HG02885 (cell line): ENCODE data around the gene TBCCD1.
A peak's percentile ranks its signal among the peaks of the same experiment; 100 is the strongest.
"Not testable (repeated sequence)": the region's sequence is repeated elsewhere in the genome, so short reads cannot be mapped to it uniquely, and the experiment has no call there.

Experiments used
- ATAC-seq: cut with Tn5 transposase; IDR thresholded peaks from one replicate; pipeline ENCODE4 v1.9.1; 2021; ENCODE audit warnings: mild to moderate bottlenecking; ENCODE audit not compliant: unreplicated experiment, poor library complexity

Gene TBCCD1

DNA sequence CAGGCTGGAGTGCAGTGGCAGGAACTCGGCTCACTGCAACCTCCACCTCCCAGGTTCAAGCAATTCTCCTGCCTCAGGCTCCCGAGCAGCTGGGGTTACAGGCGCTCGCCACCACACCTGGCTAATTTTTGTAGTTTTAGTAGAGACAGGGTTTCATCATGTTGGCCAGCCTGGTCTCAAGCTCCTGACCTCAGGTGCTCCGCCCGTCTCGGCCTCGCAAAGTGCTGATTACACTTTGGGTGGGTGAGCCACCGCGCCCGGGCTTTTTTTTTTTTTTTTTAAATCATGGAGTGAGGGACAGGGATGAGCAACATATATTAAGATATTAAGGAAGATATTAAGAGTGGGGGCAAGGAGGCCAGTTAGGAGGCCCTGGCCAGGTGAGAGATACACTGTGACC, 2.2 kb upstream of the TBCCD1 start:
- not testable (repeated sequence) for ATAC-seq

DNA sequence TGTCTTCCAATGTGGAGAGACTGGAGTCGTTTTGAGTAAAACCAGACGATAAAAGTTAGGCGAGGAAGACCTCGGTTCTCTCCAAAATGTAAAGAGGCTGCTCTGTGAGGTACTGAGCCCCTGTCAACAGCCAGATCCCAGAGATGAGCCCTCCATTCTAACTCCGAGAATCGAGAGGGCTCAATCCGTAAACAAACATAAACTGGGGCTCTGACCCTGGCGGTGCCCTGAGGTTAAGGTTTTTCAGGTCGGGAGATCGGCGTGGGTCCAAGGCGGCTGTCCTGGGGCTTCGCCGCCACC, 417 bp downstream of the TBCCD1 start:
- no peak for ATAC-seq

DNA sequence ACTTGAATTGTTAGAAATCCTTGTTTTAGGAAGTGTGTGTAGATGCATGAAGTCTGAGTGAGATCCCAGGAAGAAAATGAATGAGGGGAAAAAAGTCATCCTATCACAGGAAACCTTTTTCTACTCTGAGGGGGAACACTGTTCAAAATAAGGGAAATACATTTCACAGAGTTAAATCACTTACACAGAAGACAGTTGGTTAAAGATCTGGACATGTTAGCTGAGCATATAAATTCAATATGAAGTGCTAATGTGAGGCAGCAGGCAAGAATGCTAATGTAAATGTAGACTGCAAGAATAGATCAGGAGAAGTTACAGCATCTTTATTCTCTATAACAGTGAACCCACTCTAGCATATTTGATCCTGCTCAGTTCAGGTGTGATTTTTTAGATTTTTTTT, 2.6 kb downstream of the TBCCD1 start:
- ATAC-seq: no peak

DNA sequence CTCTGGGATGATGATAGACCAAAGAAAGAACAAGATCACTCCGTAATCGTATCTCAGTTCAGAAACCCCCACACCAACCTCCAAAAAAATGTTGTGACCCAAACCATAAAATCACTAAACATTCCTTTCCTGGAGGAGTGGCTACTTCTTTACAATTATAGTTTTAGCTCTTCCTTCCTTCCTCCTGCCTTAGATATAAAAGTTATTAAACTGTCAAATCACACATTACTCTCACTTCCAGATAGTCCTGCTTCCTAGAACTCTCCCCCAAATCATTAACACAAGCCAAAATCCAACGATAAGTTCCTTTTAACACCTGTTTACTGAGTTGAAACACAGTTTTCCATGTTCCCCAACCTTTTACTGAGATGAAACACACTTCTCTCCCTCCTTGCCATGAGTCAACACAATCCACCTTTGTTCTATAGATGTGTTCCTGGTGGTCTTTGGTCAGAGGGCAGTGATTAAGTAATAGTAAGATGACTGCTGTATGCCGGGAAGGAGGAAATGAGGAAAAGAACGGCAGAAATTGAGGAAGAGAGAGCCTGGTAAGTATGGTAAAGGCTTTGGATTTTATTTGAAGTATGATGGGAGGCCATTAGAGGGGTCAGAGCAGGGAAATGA, 14.6 kb downstream of the TBCCD1 start:
- no peak for ATAC-seq

DNA sequence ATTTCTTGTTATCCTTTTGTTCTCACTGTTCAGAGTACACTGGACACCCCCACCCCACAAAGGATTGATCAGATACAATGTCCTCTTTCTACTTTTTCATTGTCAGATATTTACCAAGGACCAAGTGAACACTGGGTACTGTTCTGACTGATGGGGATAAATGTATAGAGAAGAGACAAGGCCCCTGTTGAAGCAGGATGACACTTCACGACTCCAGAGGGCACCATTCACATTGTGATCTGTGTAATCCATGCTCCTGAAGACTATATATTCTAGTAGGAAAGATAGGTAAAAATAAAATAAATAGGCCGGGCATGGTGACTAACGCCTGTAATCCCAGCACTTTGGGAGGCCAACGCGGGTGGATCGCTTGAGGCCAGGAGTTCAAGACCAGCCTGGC, 15.8 kb downstream of the TBCCD1 start:
- ATAC-seq: no peak

DNA sequence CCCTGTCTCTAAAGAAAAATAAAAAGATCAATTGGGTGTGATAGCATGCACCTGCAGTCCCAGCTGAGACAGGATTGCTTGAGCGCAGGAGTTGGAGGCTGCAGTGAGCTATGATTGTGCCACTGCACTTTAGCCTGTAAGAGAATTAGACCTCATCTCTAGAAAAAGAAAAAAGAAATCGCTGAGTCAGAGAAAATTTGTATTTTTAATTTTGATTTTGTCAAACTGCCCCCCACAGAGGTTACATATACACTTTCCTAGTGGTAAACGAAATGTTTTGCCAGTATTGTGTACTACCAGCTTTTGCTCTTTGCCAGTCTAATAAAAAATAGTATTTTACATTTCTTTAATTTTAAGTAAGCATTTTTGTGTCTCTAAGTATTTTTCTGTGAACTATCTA, 17.6 kb downstream of the TBCCD1 start:
- ATAC-seq: no peak

DNA sequence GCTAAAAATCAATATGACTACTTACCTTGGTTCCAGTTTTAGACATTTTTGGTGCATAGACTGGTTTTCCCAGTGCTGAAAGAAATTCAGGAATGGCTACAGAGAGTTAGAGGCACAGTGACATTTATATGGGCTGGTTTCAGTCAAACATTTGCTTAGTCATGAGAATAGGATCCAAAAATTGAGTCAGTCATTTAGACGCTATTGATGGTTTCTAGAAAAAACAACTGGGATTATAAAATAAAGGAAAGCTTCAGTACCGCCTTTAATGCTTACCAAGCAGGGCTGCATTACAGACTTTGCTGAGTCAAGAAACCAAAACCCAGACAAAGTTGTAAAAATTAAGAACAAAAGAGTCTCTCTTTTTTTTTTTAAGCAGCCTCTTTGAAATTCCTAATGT, 22.9 kb downstream of the TBCCD1 start, which contains the start of gene CRYGS:
TSS of gene CRYGS (minus strand) at position 100 of the 400 bp plus-strand sequence. CDS start at position 46, 54 bp downstream.
- no peak for ATAC-seq

DNA sequence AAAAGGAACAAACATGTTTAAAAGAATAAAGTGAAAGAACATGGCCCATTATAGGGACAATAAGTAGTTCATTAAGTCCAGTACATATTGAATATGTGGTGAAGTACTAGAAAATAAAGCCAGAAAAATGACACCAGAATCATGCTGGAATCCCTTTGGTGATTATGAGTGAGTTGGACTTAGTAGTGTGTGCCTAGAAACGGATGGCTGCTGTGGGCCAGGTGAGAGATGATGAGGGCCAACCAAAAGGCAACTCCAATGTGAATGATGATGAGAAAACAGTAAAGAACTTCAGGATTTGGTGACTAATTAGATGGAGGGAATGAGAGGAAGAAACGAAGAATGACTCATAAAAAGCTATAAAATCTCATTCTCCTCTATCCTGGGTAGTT, 26.3 kb downstream of the TBCCD1 start:
- no peak for ATAC-seq

DNA sequence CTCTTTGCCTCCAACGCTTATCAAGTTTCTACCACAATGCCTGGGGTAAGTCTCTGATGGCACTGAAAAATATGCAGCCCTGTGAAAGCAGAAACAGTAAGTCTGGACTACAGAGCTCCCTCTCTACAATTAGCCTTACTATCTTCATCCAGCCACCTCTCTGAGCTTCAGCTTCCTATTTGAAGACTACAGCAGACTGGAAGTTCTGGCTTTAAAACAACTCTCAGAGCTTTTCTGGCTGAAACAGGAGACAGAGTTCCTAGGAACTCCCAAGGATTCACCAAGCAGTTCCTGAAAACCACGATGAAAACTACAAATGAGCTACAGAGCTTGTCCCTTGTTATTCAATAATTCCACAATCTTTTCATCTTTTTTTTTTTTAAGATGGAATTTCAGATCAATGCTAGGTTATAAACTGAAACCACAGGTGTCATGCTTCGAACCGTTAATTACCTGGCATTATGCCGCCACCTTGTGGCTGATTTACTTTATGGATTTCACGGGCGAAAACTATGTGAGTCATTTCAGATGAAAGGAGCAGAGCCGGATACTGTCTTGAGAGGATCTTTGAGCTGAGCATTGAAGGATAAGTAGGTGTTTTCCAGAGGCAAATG, 26.8 kb downstream of the TBCCD1 start:
- peak; percentile 57 for ATAC-seq

DNA sequence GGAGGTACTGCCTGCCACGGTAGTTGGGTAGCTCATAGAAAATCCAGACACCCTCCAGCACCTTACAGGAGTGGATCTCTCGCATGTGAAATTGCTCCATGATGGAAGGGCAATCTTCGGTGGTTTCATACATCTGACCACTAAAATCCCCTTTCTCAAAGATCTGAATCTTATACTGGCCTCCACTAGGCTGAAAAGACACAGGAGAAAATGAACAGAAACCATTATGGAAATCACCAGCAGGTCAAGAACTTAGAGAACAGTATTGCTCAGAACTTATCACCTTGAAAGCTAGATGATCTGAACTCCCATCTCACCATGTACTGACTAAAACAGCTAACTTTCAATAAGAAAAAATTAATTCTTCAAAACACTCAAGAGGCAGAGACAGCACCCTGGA, 28.4 kb downstream of the TBCCD1 start:
- no peak for ATAC-seq

DNA sequence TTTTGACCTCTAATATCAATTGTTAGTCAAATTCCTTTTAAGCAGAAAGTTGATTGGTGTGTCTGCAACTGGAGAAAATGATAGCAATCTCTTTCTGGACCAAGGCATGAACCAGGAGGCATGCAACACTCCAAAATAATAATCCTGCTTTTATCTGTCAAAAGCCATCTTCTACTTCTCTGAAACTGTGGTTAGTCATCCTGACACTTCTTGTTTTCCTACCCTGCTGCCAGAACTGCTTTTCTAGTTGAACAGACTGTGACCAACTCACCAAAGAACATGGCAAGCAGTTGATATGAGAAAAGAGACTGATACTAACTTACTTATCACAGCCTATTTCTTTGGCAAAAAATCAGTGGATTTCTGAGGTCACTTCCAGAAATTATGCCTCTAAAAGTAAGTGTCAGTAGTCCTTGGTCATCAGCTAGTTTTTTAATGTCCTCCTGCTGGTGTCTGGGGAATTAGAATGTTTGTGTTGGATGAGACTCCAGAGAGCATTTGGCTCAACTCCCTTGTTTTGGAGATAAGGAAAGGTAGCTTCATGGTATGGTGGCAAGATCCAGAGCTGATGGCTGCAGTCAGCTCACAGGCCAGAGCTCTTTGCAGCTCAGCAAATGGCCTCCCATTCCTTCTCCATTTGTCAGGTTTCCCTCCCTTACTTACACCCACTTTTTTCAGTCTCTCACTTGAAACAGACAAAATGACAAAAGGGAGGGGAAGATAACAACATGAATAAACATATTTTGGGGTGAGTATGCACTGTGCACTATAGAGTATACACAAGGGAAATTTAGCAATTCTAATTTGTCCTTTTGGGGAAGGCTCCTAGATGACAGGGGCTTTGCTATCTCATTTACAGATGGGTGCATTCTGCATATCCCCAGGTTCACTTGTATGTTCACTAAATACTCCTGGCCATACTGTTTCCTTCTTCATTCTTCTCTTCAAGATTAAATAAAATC, 30.0 kb downstream of the TBCCD1 start:
- no peak for ATAC-seq

DNA sequence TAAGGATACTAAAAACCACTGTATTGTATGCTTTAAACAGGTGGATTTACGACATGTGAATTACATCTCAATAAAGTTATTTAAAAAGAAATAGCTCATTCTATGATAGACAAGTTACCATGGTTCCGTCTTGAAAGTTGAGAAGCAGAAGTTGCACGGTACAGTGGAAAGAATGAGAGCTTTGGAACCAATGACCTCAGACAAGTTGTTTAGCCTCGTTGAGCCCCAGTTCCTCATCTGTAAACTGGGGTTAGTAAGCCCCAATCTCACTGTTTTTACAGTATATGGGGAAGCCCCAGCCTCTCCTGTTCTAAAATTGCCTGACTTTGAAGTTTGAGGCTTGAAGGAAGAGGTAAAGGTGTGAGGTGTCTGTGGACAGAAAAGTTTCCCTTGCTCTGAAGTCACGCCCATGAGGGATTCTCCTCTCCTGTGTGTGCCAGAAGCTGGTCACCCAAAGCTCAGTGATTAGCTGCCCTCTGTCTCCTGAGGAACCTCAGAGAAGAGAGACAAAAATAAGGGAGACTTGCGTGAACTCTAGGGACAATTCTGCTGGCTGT, 32.9 kb downstream of the TBCCD1 start:
- ATAC-seq: peak; percentile 88

DNA sequence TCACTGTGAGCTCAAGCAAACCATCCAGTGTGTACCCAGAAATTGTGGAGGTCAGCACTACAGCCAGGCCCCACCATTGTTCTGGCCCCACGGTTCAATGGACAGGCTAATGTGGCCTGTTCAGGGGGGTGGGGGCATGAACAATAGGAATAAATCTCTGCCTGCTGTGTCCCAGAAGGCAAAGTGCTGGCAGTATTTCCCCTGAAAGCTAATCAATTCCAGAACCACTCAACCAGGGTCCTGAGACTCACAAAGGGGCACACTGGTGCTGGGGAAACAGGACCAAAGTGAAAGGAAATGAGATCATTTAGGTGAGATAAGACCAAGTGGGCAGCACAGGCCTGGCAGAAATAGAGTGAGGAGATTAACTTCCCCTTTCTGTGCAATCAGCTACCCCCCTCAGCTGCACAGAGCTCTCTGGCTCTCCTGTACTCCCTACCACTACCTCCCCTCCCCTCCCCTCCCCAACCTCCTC, 34.5 kb downstream of the TBCCD1 start:
- peak; percentile 62 for ATAC-seq

DNA sequence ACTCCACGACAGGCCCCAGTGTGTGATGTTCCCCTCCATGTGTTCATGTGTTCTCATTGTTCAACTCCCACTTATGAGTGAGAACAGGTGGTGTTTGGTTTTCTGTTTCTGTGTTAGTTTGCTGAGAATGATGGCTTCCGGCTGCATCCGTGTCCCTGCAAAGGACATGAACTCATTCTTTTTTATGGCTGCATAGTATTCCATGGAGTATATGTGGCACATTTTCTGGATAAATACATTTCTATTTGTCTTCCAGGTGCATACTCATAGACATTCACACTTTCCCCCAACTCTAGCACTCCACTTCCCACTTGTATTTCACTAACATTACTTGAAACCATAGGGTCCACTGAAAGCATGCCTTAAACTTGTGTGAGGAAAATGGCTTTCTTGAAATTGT, 35.4 kb downstream of the TBCCD1 start:
- ATAC-seq: not testable (repeated sequence)

DNA sequence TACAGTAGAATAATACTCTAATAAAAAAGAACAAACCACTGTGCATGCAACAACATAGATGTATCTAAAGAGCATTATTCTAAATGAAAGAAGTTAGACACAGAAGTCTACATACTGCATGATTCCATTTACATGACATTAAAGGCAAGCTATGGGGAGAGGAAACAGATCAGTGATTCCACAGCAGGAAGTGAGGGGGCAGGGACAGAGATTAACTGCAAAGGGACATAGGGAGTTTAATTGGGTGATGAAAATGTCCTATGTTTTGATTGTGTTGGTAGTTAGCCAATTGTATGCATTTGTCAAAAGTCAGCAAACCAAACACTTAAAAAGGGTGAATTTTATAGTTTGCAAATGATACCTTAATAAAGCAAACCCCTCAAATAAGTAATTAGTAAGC, 36.7 kb downstream of the TBCCD1 start:
- no peak for ATAC-seq

DNA sequence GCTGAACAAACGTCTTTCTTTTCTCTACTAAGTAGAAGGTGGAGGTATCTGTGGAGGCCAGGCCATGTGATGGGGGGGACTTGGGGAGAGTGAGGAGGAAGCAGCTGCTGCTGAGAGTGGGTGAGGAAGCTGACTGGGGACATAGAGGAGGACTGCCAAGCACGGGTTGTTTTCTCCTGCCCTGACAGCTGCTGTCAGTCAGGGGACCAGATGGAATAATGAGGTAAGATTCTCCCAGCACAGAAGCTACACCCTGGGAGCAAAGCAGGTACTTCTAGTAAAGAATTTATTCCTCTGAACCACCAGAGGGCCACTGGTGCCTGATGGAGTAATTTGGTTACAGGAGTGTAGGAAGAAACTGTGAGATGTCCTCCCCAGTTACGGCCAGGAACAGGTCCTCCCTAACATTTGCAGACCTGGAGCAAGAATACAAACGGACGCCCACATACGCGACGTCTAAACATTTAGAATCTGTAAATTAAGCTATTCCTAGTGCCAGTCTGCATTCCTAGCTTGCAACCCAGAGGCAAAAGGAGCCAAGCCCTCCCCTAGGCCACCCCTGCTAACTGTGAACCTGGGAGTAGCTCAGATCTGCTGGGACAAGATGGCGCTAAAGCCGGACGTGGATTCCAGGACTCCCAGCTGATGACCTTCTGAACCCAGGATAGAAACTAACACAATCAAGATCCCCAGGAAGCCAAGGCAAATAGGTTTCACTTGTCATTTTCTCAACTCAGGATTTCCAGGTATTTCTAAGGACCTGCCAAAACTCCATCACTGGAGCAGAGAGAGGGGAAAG, 37.7 kb downstream of the TBCCD1 start:
- ATAC-seq: no peak

DNA sequence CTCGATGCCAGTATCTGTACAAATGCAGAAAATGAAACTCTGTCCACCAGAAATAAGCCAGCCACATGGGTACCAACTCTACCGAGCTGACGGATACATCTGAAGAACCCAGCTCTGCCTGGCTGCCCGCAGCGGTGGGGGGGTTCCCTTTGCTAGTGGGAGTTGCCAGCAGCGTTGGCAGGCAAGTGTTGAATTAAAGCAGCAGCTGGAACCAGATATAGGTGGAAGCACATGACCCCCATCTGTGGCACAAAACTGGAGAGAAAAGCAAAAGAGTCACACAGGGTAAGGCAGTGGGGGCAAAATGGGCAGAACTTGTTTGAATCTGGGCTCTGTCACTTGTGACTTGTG, 40.9 kb downstream of the TBCCD1 start:
- no peak for ATAC-seq

DNA sequence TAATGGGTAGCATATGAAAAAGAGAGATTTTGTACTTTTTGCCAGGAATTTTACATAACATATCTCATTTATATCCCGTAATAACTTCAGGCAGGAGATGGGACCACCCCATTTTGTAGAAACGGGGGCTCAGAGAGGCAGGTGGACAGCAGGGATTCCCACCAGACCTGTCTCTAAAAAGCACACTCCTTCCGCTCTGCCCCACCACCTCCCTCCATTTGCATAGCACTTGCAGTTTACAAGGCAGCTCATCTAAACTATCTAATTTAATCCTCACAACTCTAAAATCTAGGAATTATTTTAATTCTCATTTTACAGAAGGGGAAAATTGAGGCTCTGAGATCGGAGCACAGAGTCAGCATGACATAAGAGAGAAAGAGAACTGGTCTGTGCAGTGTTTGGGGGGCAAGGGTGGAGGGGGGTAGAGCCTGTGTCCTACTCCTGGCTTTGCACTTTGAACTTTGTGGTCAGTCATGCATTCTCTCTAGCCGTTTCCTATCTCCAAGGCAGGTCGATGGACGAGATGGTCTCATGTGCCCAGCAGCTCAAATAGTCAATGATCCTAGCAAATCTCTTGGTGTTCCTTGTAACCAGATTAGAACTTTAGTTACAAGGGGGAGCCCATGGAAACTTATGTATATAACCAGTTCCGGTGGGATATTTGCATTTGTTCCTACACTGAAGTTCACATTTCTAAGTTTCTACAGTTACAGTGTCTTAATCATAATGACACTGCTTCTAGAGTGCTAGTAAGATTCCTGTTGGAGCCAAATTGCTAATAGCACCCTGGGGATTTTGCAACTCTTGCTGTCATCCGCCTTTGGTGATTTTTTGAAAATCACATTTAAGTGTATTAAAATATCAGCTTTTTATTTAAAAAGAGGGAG, 41.5 kb downstream of the TBCCD1 start:
- ATAC-seq: no peak

DNA sequence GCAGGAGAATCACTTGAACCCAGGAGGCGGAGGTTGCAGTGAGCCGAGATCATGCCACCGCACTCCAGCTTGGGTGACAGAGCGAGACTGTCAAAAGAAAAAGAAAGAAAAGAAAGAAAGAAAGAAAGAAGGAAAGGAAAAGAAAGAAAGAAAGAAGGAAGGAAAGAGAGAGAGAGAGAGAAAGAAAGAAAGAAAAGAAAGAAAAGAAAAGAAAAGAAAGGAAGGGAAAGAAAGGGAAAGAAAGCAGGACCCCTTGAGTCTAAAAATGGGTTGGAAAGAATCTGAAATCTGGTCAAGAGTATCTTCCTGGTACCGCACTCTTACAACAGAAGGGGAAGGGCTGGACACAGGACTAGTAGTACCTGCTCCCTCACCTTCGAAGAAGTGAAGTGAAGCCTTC, 42.5 kb downstream of the TBCCD1 start:
- ATAC-seq: no peak
